NCI-H82 treated with DMSO at 0.1 percent for 48 hours (cell line): ENCODE measurements around the gene CHCHD6.

ENCODE experiments used
- DNase-seq: peaks from one replicate; lab custom pipeline; 2025; ENCODE audit not compliant: unreplicated experiment; lab: John Stamatoyannopoulos, UW

CHCHD6 gene

DNA sequence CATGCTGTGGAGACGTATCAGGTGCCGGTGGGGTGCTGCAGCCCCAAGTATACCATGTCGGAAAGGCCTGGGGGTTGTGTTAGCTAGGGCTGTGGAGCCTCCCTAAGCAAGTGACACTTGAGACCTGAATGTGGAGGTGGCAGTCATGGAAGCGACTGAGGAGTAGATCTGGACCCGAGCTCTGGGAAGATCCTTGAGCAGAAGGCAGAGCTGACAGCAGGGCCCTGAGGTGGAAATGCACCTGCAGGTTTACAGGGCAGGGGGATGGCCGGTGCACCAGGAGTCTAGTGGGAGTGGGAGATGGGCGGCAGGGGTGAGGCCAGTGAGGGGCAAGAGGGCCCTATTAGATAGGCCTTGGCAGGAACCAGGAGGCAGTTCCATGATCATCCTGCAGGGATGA lies 187.1 kb downstream of the CHCHD6 start:
- no peak for DNase-seq

DNA sequence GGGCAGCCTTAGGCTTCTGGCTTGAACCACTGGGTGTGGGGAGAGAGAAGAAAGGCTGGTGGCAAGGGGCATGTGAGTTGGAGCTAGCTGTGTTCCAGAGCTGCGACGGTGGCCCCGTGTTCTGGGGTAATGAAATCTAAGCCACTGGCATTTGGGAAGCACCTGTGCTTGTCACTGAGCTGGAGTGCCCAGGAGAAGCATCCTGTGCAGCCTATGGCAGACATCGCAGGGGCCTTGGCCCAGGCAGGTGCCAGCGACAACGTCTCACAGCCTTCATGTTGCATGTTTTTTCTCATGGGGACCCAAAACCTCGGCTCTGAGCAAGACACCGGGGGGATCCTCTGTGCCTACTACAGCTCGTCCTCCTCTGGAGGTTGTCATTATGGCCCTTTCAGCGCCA lies 187.8 kb downstream of the CHCHD6 start:
- no peak for DNase-seq

DNA sequence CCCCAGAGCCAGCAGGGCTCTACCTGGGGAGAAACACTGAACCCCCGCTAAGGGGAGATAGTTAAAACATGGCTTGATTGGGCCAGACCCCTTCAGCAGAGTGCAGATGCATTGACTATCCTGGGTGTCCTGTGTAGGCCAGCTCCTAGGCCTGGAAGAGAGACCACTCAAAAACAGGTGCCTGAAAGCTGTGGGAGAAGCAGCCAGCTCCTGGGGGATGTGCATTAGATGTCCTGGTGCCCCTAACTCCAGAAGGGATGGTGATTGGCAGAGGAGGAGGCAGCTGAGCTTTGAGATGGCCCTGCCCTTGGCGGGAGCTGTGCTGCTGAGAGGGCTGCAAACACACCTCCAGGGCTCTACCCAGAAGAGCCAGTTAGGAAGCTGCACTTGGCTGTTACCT lies 189.6 kb downstream of the CHCHD6 start:
- DNase-seq: no peak

DNA sequence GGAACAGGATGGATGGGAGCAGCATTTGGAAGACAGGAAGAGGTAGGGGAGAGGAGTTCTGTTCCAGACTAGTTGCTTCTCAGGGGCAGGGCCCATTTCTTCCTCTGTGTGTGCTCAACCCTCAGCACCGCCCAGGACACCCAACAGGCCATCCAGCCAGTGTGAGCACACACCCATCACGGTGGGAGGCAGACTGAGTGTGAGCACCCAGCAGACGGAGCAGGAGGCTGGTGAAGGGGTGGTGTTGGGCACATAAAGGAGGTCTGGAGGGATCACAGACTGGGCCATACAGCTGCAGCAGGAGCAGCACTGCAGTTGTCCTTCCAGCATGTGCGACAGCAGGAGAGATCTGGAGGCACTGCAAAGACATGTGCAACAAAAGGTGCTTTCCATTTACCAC lies 190.4 kb downstream of the CHCHD6 start:
- no peak for DNase-seq

DNA sequence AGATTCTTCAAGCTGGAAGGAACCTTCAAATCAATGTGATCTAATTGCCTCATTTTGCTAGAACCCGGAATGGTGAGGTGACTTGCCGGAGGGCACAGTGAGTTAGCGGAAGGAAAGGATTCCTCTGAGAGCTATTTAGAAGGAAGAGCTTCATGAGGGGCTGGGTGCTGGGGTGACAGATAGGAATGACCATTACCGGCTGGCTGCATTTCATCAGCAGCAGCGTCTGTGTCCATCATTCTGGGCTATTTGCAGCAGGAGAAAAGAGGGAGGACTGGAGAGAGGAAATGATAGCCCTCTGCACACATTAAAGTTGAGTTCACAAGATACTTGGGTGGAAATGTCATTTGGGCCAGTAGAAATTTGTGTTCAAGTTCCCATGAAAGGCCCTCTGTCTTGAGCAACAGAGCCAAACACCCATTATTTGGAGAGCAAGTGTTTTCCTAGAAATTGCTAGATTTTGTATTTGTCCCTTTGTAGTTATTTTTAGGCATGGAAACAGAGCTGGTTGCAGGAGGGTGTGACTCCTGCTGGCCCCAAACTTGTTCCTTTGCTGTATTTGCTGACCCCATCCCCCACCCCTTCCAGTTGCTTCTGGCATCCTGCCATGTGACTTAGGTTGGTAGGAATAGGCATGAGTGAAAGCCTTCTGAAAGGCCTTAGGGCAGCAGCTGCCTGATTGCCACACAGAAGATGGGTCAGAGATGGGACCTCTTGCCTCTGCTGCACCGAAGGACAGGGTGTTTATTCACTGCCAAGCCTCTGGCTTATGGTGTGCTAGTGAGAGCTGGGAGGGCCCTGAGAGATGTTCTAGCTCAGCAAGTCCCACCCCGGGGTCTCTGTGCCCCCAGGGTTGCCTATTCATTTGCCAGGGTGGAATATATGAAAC lies 191.4 kb downstream of the CHCHD6 start:
- no peak for DNase-seq

DNA sequence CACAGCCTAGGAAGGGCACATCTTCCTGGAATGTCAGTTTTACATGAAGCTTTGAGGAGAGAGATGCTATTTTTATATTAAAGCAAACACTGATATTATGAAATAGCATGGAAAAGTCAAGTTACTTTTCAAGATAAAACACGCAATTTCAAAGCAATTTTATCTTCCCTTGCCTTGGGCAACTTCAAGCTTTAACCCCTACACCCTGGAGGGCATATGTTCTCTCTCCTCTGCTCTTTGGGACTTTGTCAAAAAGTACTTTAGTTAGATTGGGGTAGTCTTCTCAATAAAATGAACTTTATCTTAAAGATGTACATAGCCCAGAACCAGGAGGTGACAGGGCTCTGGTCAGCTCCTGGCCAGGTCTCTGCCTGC lies 192.0 kb downstream of the CHCHD6 start:
- no peak for DNase-seq

DNA sequence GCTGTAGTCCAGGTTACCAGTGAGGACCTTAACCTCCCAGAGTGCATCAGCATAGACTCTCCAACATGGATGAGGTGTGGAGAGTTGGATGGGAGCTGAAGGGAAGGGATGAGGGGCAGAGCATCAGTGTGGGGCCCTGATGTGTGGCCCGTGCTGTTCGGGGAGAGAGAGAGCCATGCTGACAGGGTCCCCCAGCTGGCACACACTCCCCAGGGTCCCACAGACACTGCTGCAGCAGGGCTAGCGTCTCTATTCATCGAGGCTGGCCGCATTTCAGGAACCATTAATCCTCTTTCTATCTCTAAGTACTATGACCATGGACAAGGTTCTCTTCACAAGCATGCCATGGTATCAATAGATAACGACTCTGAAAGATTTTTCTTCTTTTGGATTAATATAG lies 192.9 kb downstream of the CHCHD6 start:
- no peak for DNase-seq

DNA sequence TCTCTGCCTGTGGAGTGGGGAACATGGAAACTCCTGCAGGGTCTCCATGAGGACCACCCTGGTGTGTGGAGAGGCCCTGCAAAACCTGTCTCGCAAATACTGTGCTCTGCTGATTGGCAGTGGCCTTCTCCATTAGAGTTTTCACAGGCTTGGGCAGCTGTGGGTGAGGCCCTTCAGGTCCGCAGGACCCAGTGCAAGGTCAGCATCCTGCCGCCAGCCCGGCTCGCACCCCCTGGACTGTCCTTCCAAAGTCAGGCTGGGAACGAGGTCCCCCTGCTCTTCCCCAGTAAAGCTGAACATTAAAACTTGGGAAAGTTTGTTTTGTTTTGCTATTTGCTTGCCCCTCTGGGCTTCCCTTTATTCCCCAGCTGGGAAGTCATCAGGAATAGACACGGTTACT lies 193.9 kb downstream of the CHCHD6 start:
- no peak for DNase-seq

DNA sequence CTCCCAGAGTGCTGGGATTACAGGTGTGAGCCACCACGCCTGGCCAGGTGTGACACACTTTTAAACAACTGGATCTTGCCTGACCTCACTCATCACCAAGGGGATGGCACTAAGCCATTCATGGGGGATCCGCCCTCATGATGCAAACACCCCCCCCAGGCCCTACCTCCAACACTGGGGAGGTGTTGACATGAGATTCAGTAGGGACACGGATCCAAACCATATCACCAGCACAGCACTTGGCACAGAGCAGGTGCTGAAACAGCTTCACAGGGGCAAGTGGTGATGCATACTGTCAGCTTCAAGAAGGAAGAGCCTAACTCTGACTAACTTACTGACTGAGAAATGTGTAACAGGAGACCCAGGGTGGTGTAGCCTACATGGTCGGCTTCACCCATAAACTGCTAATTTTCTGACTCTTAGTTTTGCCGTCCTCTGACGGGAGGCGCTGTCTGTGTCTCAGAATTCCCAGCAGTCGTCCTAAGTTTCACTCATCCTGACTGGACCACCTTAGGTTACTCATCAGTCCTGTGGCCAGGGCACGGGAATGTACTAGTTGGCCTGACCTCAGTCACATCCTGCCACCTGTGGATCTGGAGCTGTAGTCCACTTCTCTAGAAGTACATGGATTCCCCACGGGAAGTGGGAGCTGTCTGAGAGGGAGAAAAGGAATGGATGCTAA lies 197.0 kb downstream of the CHCHD6 start:
- DNase-seq: no peak

DNA sequence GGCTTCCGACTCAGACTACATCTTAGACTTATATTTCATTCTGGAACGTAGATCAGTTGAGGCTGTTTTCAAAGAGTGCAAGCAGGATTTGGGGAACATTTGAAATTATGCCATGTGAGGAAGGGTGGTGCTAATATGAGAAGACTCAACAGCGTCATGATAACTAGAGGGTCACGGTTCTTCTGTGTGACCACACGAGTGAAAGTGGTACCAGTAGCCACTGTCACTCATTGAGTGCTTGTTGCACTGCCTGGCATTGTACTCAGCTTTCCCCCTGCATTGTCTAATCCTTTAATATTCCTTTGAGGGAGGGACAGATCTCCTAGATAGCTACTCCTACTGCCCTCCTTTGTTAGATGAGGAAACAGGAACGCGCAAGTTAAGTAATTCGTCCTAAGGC lies 197.6 kb downstream of the CHCHD6 start:
- DNase-seq: no peak

DNA sequence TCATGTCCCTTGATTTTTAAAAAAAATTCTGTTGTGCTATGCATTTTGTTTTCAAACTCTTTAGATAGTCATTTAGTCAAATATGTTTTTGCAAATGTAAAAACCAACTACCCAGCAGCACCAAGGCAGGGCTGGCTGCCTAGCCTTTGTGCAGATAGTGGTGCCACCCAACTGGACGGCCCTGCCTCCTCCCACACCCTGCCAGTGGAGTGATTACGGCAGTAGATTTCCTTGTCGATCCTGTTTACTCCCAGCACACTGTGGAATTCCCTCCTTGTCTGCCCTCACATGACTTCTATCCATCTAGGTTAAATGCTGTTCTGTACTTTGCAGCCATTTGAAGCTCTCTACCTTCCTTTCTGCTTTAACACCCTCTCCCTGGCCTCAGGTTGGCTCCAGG lies 199.5 kb downstream of the CHCHD6 start:
- DNase-seq: no peak

DNA sequence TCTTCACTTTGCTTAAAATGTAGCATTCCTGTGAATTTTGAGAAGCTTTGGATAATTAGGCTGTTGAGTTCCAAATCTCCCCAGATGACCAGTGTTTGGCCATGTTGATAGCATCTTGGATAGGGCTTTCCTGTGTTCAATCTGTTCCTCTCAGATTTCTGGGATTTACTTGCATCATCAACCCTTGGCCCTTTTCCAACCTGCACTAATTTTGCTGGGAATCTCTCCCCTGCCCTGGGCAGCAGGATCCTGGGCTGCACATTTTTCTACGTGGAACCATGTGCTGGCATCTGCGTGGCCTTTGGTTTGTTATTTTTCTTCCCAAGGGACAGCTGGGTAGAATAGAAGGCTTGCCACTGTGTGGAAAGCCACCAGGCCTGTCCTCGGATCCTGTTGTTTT lies 203.5 kb downstream of the CHCHD6 start:
- no peak for DNase-seq

DNA sequence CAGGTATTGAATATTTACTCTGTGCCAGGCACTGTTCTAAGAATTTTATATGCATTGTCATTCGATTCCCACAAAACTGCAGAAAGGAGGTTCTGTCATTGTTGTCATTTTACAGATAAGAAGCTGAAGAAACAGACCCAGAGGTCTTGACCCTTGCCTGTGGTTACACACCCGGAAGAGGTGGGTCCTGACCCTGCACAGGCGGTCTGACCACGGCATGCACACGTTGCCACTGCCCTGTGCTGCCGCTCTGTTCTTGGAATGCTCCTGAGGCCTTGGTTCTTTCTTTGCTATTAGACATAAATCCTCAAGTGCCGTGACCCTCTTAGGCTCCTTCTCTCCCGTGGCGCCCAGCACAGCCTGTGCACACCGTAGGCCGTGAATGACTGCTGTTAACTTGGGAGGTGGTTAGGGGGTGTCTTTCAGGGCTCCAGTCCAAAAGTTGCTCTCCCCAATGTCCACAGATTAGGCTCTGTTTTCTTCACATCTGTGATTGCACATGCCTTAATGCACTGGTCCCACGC lies 204.8 kb downstream of the CHCHD6 start:
- no peak for DNase-seq

DNA sequence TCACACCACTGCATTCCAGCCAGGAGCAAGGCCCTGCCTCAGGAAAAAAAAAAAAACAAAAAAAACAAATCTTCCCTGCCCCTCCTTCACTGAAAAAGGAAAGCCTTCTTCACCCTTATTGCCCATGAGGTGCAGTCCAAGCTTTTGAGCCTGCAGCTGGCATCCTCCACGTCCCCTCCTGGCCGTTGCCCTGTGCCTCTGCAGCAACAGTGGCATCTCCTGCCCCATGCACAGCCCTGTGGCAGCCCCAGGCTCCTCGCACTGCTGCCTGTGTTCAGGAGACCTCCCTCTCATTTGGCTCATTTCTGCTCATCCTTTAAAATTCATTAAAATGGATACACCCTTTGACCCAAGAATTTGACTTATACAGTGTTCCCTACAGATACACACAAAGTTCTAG lies 206.2 kb downstream of the CHCHD6 start:
- DNase-seq: no peak

DNA sequence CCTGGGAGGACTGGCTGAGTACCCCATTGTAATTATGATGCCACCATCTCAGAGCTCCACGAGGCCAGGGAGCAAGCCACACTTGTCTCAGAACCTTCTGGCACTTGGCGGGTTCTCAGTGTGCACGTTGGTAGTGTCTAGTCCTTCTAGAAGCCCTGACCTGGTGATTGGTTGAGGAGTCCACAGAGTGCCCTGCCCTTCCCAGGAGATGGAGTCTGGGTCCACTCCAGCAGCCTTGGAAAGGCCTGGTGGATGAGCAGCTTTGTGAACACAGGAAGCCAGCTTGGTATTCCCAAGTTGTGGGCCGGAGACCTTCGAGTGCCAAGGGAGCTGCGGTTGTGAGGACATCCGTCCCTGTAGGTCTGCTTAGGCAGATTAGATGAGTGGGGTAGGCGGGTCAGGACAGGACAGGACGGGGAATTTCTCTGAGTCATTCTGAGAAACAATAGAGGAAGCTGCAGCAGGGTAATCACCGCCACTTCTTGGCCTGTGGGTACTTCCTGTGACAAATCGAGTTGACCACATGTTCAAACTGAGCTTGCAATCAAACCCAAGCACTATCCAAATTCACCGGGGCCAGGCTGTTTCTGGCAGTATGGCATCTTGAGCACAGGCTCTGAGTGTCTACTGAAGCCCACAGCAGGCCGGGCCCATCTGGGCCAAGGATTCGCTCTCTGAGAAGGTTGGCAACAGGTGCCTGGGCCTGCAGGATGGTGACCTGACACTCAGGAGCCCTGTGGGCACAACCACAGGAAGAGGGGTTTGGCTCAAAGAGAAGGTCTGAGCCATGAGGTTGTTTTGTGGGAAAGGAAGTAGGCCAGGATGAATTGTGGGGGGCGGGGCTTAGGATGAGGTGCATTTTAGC lies 207.4 kb downstream of the CHCHD6 start:
- no peak for DNase-seq

DNA sequence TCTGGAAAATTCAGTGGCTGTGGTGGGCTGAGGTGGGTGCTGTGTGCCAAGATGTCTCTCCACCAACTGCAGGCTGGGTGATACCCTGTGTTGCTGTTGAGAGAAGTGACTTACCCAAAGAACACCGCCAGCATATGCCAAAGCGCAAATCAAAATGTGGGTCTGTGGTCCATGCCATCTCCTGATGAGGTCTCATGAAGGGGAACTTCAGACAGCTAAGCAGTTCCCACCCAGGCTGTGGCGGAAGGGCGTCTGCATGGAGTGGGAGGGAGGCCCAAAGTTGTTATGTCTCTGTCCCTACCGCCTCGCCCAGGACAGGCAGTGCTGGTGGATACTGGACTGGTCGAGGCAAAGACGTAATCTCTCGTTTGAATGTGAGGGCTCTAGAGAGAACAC lies 208.0 kb downstream of the CHCHD6 start:
- DNase-seq: no peak

DNA sequence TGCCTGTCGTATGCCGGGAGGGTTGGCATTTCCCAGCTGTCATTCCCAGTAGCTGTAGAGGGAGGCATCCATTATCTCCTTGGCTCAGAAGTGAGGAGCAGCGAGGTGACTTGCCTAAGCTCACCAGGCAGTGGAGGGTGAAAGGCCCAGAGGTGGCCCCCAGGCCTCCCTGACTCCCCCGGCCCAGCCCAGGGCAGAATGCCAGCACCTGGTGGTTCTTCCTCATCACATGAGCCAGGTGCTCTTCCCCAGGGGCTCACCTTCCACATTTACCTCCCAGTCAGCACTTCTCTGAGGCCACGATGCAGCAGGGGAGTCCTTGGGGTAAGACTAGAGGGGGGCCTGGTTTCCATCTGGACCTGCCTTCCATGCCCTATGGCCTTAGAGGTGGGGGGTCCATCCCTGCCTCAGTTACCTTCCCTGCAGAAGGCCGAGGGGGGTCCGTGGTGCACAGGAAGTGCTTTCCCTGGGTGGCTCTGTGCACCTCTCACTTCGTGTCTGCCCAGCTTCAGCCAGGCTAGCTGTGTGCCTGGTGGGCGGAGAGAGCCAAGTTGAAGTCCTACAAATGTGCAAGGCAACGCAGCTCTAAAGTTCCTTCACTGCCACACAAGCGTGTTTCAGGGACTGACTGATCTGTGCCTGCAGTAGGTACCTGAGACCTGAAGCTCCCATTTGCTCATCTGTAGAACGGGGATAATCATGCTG lies 208.6 kb downstream of the CHCHD6 start:
- DNase-seq: no peak

DNA sequence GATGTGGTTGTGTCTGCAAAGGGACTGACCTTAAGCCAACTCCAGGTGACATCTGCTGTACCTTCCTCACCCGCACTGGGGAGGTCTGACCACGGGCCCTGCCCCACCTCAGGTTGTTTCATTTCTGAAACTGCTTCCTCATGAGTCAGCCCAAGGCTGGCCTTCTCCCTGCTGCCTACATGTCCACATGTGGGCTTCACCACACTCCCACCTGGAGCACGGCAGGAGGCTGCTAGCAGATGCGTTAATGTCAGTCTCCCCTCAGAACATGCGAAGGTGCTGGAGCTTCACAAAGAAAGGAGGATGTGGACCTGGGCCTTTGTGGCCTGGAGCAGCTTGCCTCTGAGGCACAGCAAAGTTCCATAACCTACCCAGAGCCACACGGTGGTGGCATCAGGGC lies 209.5 kb downstream of the CHCHD6 start:
- DNase-seq: no peak

DNA sequence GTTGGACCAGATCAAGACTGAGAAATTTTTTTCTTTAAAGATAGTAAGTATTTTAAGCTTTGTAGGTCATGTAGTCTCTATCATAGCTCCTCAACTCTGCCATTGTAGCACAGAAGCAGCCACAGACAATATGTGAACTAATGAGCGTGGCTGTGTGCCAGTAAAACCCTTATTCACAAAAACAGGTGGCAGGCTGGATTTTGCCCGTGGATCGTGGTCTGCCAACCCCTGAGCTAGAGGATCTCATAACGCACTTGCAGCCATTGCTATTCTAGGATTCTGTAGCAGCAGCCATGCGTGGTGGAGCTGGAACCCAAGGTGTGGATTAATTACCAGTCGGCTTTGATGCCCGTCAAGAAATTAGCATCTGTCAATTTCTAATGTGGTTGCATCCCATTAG lies 210.2 kb downstream of the CHCHD6 start:
- no peak for DNase-seq

DNA sequence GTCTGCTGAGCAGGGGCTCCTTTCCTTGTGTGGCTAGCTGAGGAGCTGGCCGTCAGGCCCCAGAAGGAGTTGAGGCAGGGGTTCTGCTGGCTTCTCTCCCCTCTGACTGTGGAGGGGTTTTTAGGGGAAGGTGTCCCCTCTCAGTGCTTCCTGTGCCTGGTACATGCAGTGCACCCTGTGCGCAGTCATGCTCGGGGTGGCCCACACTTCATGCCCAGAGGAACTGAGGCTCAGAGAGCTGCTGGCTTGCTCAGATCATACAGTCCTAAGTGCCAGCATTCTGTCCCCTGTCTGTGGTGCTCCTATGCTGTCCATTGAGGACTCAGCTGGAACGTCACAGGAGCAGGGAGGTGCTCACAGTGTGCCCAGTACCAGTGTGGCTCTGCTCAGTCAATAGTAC lies 211.0 kb downstream of the CHCHD6 start:
- DNase-seq: no peak

DNA sequence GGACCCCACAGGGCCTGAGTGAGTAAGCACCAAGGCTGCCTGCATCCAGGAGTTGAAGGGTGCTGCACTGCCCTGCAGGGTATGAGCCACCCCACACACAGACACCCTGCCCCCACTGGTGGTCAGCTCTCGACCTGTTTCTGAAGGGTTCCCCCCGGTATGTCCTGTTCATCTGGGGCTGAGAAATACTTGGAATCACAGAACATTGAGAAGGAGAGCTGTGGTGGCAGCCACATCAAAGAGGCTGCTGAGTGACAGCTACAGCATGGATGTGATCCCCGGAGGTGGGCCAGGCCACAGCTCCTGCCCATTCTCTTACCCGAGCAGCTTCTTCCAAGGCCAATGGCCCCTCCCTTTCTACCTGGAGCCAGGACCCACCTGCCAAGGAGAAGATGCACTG lies 212.5 kb downstream of the CHCHD6 start:
- no peak for DNase-seq
